Tibial artery (tissue), 4 donors: ENCODE results near the gene HTR3E.

Experiments used
- DNase-seq, 2 donors: peaks; one replicate each; pipeline ENCODE4 v3.0.0-alpha.2; 2019
- H3K27ac ChIP-seq, 2 donors: fragments of 200-600 bp; sonication (generic) in 1 of 2; 1 replicate in 1 of 2; 2 replicates in 1 of 2; pipeline ENCODE4 v1.5.1; 2018 to 2019; ENCODE audit warnings: mild to moderate bottlenecking in 1 of 2
- H3K27me3 ChIP-seq, 2 donors: fragments of 200-600 bp; sonication (generic) in 1 of 2; one replicate each; pipeline versions ENCODE4 v1.5.1 to v1.6.0; 2016 to 2019
- H3K36me3 ChIP-seq, 3 donors: fragments of 200-600 bp; sonication (generic) in 2 of 3; one replicate each; pipeline ENCODE4 v1.5.1; 2016 to 2019; ENCODE audit warnings: mild to moderate bottlenecking in 2 of 3
- H3K4me1 ChIP-seq, 4 donors: fragments of 200-600 bp; sonication (generic) in 2 of 4; 1 replicate in 3 of 4; 2 replicates in 1 of 4; pipeline ENCODE4 v1.5.1; 2016 to 2019
- H3K4me3 ChIP-seq, 2 donors: fragments of 200-600 bp; sonication (generic) in 1 of 2; 1 replicate in 1 of 2; 2 replicates in 1 of 2; pipeline ENCODE4 v1.5.1; 2018 to 2019; ENCODE audit warnings: mild to moderate bottlenecking in 2 of 2
- H3K9me3 ChIP-seq, 3 donors: fragments of 200-600 bp; sonication (generic) in 1 of 3; one replicate each; pipeline ENCODE4 v1.5.1; 2016 to 2019
- intact Hi-C: fragments of 100-400 bp; cut with DNase I; formaldehyde crosslinking; loops from one replicate; pipeline ENCODE4 v1.15.0; 2023; ENCODE audit warnings: low total_unique reads
- TF ChIP-seq, protein P1 (sequence below), 2 experiments: fragments of 200-600 bp in 1 of 2; fragments of 450-650 bp in 1 of 2; IDR thresholded peaks; one replicate each; pipeline ENCODE4 v1.5.1; 2017 to 2019; ENCODE audit warnings: antibody characterized with exemption in 2 of 2, mild to moderate bottlenecking in 1 of 2, moderate library complexity in 1 of 2

The HTR3E gene

DNA sequence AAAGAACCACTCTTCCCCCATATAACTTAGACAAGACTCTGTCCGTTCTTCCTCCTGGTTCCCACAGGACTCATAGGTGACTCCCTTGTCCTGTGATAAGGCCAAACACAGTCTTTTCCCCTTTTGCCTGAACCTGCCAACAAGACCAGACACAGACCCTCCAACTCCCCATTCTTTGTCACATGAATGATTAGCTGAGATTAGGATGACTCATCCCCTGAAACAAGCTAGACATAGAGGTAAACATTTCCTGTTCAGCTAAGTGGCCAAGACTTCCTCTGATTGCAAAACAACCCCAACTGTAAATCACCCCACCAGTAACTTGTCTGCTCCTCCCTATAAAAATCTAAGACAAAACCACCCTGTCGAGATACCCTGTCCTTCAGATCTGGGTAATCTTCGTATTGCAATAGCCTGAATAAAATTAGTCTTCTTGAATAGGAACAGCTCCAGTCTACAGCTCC is 11.4 kb upstream of the HTR3E start:
- no peak overlapping the region for H3K27ac ChIP-seq
- no peaks in the 10 kb centered on the region for H3K27me3 ChIP-seq
- no peak overlapping the region for H3K4me3 ChIP-seq
- no peaks in the 10 kb centered on the region for H3K9me3 ChIP-seq
- TF ChIP-seq, protein P1, sequence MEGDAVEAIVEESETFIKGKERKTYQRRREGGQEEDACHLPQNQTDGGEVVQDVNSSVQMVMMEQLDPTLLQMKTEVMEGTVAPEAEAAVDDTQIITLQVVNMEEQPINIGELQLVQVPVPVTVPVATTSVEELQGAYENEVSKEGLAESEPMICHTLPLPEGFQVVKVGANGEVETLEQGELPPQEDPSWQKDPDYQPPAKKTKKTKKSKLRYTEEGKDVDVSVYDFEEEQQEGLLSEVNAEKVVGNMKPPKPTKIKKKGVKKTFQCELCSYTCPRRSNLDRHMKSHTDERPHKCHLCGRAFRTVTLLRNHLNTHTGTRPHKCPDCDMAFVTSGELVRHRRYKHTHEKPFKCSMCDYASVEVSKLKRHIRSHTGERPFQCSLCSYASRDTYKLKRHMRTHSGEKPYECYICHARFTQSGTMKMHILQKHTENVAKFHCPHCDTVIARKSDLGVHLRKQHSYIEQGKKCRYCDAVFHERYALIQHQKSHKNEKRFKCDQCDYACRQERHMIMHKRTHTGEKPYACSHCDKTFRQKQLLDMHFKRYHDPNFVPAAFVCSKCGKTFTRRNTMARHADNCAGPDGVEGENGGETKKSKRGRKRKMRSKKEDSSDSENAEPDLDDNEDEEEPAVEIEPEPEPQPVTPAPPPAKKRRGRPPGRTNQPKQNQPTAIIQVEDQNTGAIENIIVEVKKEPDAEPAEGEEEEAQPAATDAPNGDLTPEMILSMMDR (IDR thresholded peaks at IDR 0.05) = no peak
- intact Hi-C loops = no loop called here
- DNase-seq = no peak
- no peaks in the 10 kb centered on the region for H3K4me1 ChIP-seq
- H3K36me3 ChIP-seq = no peaks in the 10 kb centered on the region

DNA sequence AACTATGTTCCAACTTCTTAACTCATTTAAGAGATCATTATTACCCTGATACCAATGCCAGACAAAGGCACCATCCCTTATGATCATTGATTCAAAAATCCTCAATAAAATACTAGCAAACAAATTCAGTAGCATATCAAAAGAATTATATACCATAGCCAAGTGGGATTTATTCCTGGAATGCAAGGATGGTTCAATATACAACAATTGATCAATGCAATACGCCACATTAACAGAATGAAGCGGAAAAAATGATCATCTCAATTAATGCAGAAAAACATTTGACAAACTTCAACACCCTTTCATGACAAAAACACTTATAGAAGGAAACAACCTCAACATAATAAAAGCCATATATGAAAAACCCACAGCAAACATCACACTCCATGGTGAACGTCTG is 4.7 kb upstream of the HTR3E start:
- no peaks in the 10 kb centered on the region for H3K27me3 ChIP-seq
- no peaks in the 10 kb centered on the region for H3K36me3 ChIP-seq
- DNase-seq = no peak
- TF ChIP-seq, protein P1 (IDR thresholded peaks at IDR 0.05) = no peak
- H3K9me3 ChIP-seq = peaks cover 0 to 19% (median 0%) of the 10 kb centered on the region in 3 donors
- H3K4me1 ChIP-seq = no peaks in the 10 kb centered on the region
- intact Hi-C loops = no loop called here
- H3K4me3 ChIP-seq = no peak overlapping the region
- no peak overlapping the region for H3K27ac ChIP-seq

DNA sequence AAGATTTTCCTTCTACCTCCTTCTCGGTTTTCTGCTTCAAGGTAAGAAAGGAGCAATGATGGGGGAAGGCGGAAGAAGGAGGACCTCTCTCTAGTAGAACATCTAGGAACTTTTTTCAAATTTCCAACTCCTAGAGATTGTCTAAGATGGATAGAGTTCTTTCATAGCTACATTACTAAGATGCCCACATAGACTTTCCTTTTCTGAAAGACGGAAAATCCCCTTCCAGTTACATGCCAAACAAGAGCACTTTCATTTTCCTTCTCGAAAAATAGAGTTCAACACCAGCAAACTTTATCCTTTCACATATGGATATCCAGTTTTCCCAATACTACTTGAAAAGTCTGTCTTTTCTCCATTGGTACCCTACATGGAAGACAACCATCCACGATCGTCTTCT is 692 bp downstream of the HTR3E start:
- Histone ChIP-seq H3K9me3 (peaks cover 0 to 5% (median 0%) of the 10 kb centered on the region in 3 donors), H3K36me3 (no peaks in the 10 kb centered on the region), H3K27me3 (peaks cover 0 to 10% of the 10 kb centered on the region in 2 donors), H3K4me1 (no peaks in the 10 kb centered on the region), H3K27ac (no peak overlapping the region), H3K4me3 (no peak overlapping the region)
- TF ChIP-seq, protein P1 (IDR thresholded peaks at IDR 0.05) = no peak
- intact Hi-C loops = no loop called here
- DNase-seq = no peak

DNA sequence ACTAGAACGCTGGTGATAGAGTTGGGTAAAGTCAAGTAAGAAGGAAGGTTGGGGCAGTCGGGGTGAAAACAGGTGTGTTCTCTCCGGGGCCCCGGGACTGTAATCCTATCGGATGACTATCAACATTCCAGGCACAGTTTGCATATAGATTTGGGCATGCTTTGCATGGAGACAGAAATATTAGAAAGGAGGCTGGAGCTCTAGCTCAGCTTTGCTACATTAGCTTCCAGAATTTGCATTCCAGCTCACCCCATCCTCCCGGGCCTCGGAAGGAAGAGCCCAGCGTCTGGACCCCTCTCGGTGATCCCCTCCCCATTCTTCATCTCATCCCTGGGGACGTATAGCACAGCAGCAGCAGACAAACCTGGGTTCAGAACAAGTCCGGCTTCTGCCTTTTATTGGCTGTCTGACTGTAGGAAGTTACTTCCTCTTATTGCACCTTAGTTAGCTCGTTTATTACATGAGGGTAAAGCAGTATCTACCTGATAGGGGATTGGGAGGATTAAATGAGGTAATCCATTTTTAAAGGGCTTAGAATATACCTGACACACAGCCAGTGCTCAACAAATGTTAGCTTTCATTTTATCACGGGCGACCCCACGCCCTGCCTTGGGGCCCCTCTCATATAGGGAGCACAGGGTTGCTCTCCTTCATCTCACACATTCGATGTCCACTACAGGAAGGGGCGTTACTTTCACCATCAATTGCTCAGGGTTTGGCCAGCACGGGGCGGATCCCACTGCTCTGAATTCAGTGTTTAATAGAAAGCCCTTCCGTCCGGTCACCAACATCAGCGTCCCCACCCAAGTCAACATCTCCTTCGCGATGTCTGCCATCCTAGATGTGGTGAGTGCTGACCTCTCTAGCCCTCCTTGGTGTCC is 3.2 kb downstream of the HTR3E start:
- intact Hi-C loops = no loop called here
- TF ChIP-seq, protein P1 (IDR thresholded peaks at IDR 0.05) = no peak
- Histone ChIP-seq H3K9me3 (no peaks in the 10 kb centered on the region), H3K4me1 (no peaks in the 10 kb centered on the region), H3K36me3 (no peaks in the 10 kb centered on the region), H3K27me3 (peaks cover 0 to 10% of the 10 kb centered on the region in 2 donors), H3K4me3 (no peak overlapping the region), H3K27ac (no peak overlapping the region)
- no peak for DNase-seq

DNA sequence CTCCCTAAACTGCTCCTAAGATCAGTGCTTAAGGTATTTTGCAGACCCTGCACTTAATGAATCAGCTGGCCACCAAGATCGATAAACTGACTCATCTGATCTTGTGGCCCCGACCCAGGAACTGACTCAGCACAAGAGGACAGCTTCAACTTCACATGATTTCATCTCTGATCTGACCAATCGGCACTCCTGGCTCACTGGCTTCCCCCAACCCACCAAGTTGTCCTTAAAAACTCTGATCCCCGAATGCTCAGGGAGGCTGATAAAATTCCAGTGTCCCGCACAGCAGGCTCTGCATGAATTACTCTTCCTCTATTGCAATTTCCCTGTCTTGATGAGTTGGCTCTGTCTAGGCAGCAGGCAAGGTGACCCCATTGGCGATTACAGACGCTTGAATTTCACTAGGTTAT is 13.5 kb downstream of the HTR3E start:
- no peaks in the 10 kb centered on the region for H3K4me1 ChIP-seq
- H3K27ac ChIP-seq = no peak overlapping the region
- no peaks in the 10 kb centered on the region for H3K36me3 ChIP-seq
- no peak overlapping the region for H3K4me3 ChIP-seq
- no peak for DNase-seq
- TF ChIP-seq, protein P1 (IDR thresholded peaks at IDR 0.05) = no peak
- intact Hi-C loops = no loop called here
- H3K27me3 ChIP-seq = peaks cover 0 to 5% of the 10 kb centered on the region in 2 donors
- no peaks in the 10 kb centered on the region for H3K9me3 ChIP-seq
